GM12878 (cell line): Measurements from ENCODE around the gene CC2D1B. TPM values are rescaled to one million over a fixed set of nuclear protein-coding genes. Genes with fewer than 3 reads are reported as not detected.

Source experiments
- ATAC-seq: fragments of 200-7000 bp; cut with Tn5 transposase; 3 replicates; pipeline ENCODE4 v1.9.1; 2020; ENCODE audit warnings: mild to moderate bottlenecking, moderate library complexity
- BruUV-seq: library from RNA; stranded (reverse); fragments of 400-500 nt; replicated peaks from 2 replicates; lab custom pipeline; 2021; lab: Mats Ljungman, UMichigan
- CTCF ChIA-PET: fragments of 300-600 bp; sonication (Branson Sonifier 250); formaldehyde crosslinking; extraction: SDS; loops from one replicate; lab custom pipeline; 2021; ENCODE audit warnings: inconsistent platforms; lab: Yijun Ruan, JAX
- POLR2A ChIA-PET: fragments of 350-600 bp; formaldehyde crosslinking; extraction: SDS; loops from one replicate; lab custom pipeline; 2021; ENCODE audit warnings: inconsistent platforms; lab: Charles Lee
- RAD21 ChIA-PET: fragments of 300-600 bp; sonication (Branson Sonifier 250); formaldehyde crosslinking; loops from one replicate; lab custom pipeline; 2023; ENCODE audit warnings: antibody characterized with exemption; ENCODE audit not compliant: unreplicated experiment; lab: Charles Lee
- SMC1A ChIA-PET: fragments of 300-600 bp; sonication (Branson Sonifier 250); formaldehyde crosslinking; loops from one replicate; lab custom pipeline; 2023; ENCODE audit not compliant: unreplicated experiment, uncharacterized antibody; lab: Charles Lee
- DNase-seq: peaks from one replicate; pipeline ENCODE4 v3.0.0-alpha.2; 2011; ENCODE audit warnings: low read depth, low spot score
- FAIRE-seq: peaks from 3 replicates; lab custom pipeline; 2011; peaks lifted over from hg19 to GRCh38; lab: Jason Lieb, UNC
- H2AFZ ChIP-seq: 2 replicates; pipeline ENCODE4 v1.6.0; 2011; ENCODE audit warnings: low read depth, low read length, control low read depth; ENCODE audit not compliant: control insufficient read depth
- H3K27ac ChIP-seq: 2 replicates; pipeline ENCODE4 v1.5.1; 2011; ENCODE audit warnings: control low read depth; ENCODE audit not compliant: control insufficient read depth, insufficient read depth
- H3K27me3 ChIP-seq, 2 experiments: replicated peaks in 1 of 2; 2 replicates each; pipeline versions ENCODE4 v1.6.0 to v1.6.1; 2011; ENCODE audit warnings: low read length in 1 of 2; ENCODE audit not compliant: control insufficient read depth in 2 of 2, insufficient read depth in 2 of 2
- H3K36me3 ChIP-seq, 2 experiments: 2 replicates each; pipeline ENCODE4 v1.5.1; 2011; ENCODE audit warnings: low read length in 1 of 2; ENCODE audit not compliant: control insufficient read depth in 2 of 2, insufficient read depth in 2 of 2
- H3K4me1 ChIP-seq: 2 replicates; pipeline ENCODE4 v1.6.1; 2011; ENCODE audit warnings: mild to moderate bottlenecking, low read length, moderate library complexity, mixed read lengths; ENCODE audit not compliant: control insufficient read depth, insufficient read depth
- H3K4me2 ChIP-seq: 2 replicates; pipeline ENCODE4 v1.6.0; 2011; ENCODE audit warnings: control low read depth; ENCODE audit not compliant: control insufficient read depth, insufficient read depth
- H3K4me3 ChIP-seq: fragments of 200-600 bp; sonication (generic); 2 replicates; pipeline ENCODE4 v1.5.1; 2016
- H3K79me2 ChIP-seq: 2 replicates; pipeline ENCODE4 v1.6.0; 2011; ENCODE audit warnings: low read length; ENCODE audit not compliant: control insufficient read depth, insufficient read depth
- H3K9ac ChIP-seq: 2 replicates; pipeline ENCODE4 v1.8.0; 2011; ENCODE audit warnings: low read length, control low read depth, mixed read lengths; ENCODE audit not compliant: control insufficient read depth, insufficient read depth
- H3K9me3 ChIP-seq: replicated peaks from 3 replicates; pipeline ENCODE4 v1.5.1; 2011; ENCODE audit warnings: mild to moderate bottlenecking, low read length; ENCODE audit not compliant: control insufficient read depth, insufficient read depth
- H4K20me1 ChIP-seq: 2 replicates; pipeline ENCODE4 v1.6.0; 2011; ENCODE audit not compliant: control insufficient read depth, insufficient read depth
- ASH2L ChIP-seq: fragments of 300-600, 200-600 bp; sonication (generic); IDR thresholded peaks from 2 replicates; pipeline ENCODE4 v1.6.1; 2017; ENCODE audit warnings: low read depth, mild to moderate bottlenecking, borderline replicate concordance
- CREB1 ChIP-seq: IDR thresholded peaks from 2 replicates; pipeline ENCODE4 v1.6.1; 2012; ENCODE audit warnings: low read depth, mild to moderate bottlenecking, inconsistent platforms
- CREM ChIP-seq: IDR thresholded peaks from 2 replicates; pipeline ENCODE4 v1.6.1; 2014; ENCODE audit warnings: antibody characterized with exemption, low read depth
- IKZF1 ChIP-seq: fragments of 450-650 bp; conservative IDR thresholded peaks from 2 replicates; pipeline ENCODE4 v1.6.1; 2017; ENCODE audit warnings: antibody characterized with exemption, mild to moderate bottlenecking
- LARP7 ChIP-seq: fragments of 450-650 bp; IDR thresholded peaks from 2 replicates; pipeline ENCODE4 v1.6.1; 2017; ENCODE audit warnings: mild to moderate bottlenecking
- PBX3 ChIP-seq: IDR thresholded peaks from 2 replicates; pipeline ENCODE4 v1.6.1; 2011; ENCODE audit warnings: mild to moderate bottlenecking, low read depth, low read length, moderate library complexity; ENCODE audit not compliant: insufficient replicate concordance
- PKNOX1 ChIP-seq: fragments of 450-650 bp; IDR thresholded peaks from 2 replicates; pipeline ENCODE4 v1.6.1; 2016; ENCODE audit warnings: mild to moderate bottlenecking
- TCF7 ChIP-seq: IDR thresholded peaks from 2 replicates; pipeline ENCODE4 v1.6.1; 2014; ENCODE audit warnings: antibody characterized with exemption, borderline replicate concordance
- YY1 ChIP-seq: IDR thresholded peaks from 2 replicates; pipeline ENCODE4 v1.6.1; 2011; ENCODE audit warnings: low read depth, mild to moderate bottlenecking, low read length
- WGBS: methylation state at CpG from one replicate; pipeline ENCODE4 v1.1.6; 2016; ENCODE audit warnings: low lambda C conversion rate; ENCODE audit not compliant: insufficient replicate concordance, insufficient coverage; ENCODE audit errors: missing lambda C conversion rate; 5-methylcytosine and 5-hydroxymethylcytosine counted together
- in situ Hi-C: fragments of 300-500 bp; cut with MboI; formaldehyde crosslinking; loops from 9 replicates; pipeline ENCODE4 v1.14.3; 2018; ENCODE audit warnings: mixed read lengths
- intact Hi-C: fragments of 100-400 bp; cut with micrococcal nuclease; formaldehyde crosslinking; loops from one replicate; pipeline ENCODE4 v1.14.2; 2022; ENCODE audit not compliant: unreplicated experiment
- polyA plus RNA-seq, 11 experiments: library from polyadenylated mRNA; depleted of rRNA in 4 of 11; unstranded in 6 of 11; stranded (reverse) in 5 of 11; fragments of >200 nt; fragmentation: Nextera tagmentation in 4 of 11; fragmentation: Illumina TruSeq in 1 of 11; extraction: Ambion mirVana in 4 of 11; extraction: Trizol in 1 of 11; gene quantifications; 1 replicate in 1 of 11; 2 replicates in 10 of 11; pipeline versions ENCODE4 v1.2.1 to v1.2.3, GENCODE V29; 2011 to 2016; ENCODE audit warnings: inconsistent platforms in 2 of 11, missing spikeins in 2 of 11, low read depth in 1 of 11
- total RNA-seq, 4 experiments: library from RNA; depleted of rRNA in 3 of 4; stranded (reverse); fragments of >200 nt in 3 of 4; fragmentation: Illumina TruSeq in 1 of 4; extraction: Trizol in 1 of 4; gene quantifications; 2 replicates each; pipeline versions ENCODE4 v1.2.1 to v1.2.3, GENCODE V29; 2013 to 2021

CC2D1B gene
- total and polyA plus RNA-seq, 10 of the 15 experiments (the other 5 are each of a cell fraction or from before 2014, with no cell fraction given): 0.90 to 29.4 (median 14.5) TPM

- ATAC-seq (peak; percentile 77), DNase-seq (peak; percentile 41), FAIRE-seq (no peak)
- WGBS: 2% methylated on average over 16 of the region's 16 CpGs
- ChIA-PET SMC1A (interaction anchor here (0.6 to 4.1 kb wide), 7 partner anchors 35 to 1546 kb away, joined by 3 to 24 read pairs (median 7); no protein-coding TSS in a partner anchor), CTCF (interaction anchor here (1.0 to 4.8 kb wide), 8 partner anchors 14 to 438 kb away, joined by 3 to 31 read pairs (median 6); no protein-coding TSS in a partner anchor), RAD21 (interaction anchor here (1.2 to 2.7 kb wide), 9 partner anchors 38 to 524 kb away, joined by 3 to 16 read pairs (median 5); partner anchors contain the start of gene CC2D1B), POLR2A (interaction anchor here (0.5 to 1.7 kb wide), 10 partner anchors 10 to 348 kb away, joined by 3 to 7 read pairs (median 3); partner anchors contain the start of genes BTF3L4 and ZYG11B)
- H2AFZ ChIP-seq: peak overlapping the region; percentile 98
- intact Hi-C loops: loop anchor here (1.0 to 5.0 kb wide), 2 partner anchors 37 to 284 kb away; partner anchors contain the start of gene CC2D1B
- peaks cover 51% of the 10 kb centered on the region for H3K79me2 ChIP-seq
- H3K4me1 ChIP-seq: no peaks in the 10 kb centered on the region
- H4K20me1 ChIP-seq: no peaks in the 10 kb centered on the region
- no peaks in the 10 kb centered on the region for H3K27me3 ChIP-seq
- peak overlapping the region; percentile 98 for H3K4me3 ChIP-seq
- in situ Hi-C loops: loop anchor here (5.0 kb wide), 1 partner anchor 284 kb away; no protein-coding TSS in a partner anchor
- H3K4me2 ChIP-seq: peak overlapping the region; percentile 89
- H3K9ac ChIP-seq: peak overlapping the region; percentile 99
- peak overlapping the region; percentile 98 for H3K27ac ChIP-seq
- TF ChIP-seq ASH2L (0 out of 2 replicates have a peak, but pooled peaks have one; percentile 11), YY1 (0 out of 2 replicates have a peak, but pooled peaks have one; percentile 4), IKZF1 (no peak), PBX3 (peak; percentile 51), PKNOX1 (peak; percentile 88), LARP7 (0 out of 2 replicates have a peak, but pooled peaks have one; percentile 11), CREM (peak; percentile 65; the same call in 1 of the 2 replicates), TCF7 (no peak), CREB1 (peak; percentile 90)
- H3K36me3 ChIP-seq: peaks cover 6 to 22% of the 10 kb centered on the region in 2 experiments
- no peaks in the 10 kb centered on the region for H3K9me3 ChIP-seq
- TSS peak; percentile 60 for BruUV-seq
Observed at GRCh38 chr1:52403566-52404115, 37.6 kb upstream of the CC2D1B start.
